Adrenal gland (tissue), 5 donors: ENCODE results near the gene IGSF6.

Source experiments
- CTCF ChIP-seq, 6 experiments: fragments of 450-650 bp in 4 of 6; fragments of 200-600 bp in 2 of 6; sonication (generic) in 1 of 6; IDR thresholded peaks; 1 replicate in 5 of 6; 2 replicates in 1 of 6; pipeline versions ENCODE4 v1.5.1 to v1.8.0; 2016 to 2021; ENCODE audit warnings: antibody characterized with exemption in 6 of 6, mild to moderate bottlenecking in 2 of 6, moderate library complexity in 1 of 6
- POLR2A ChIP-seq, 2 donors: fragments of 450-650 bp; IDR thresholded peaks; one replicate each; pipeline ENCODE4 v1.6.1; 2017; ENCODE audit warnings: antibody characterized with exemption in 2 of 2, mild to moderate bottlenecking in 2 of 2, moderate library complexity in 1 of 2
- donor health status: DM: no; HTN: no; CAD: no.

- TF ChIP-seq CTCF (IDR thresholded peaks at IDR 0.05) (no peak), POLR2A (IDR thresholded peaks at IDR 0.05) (no peak)
Measured at GRCh38 chr16:21589551-21589950, 62.9 kb downstream of the IGSF6 start.
